IMR-90 (cell line): ENCODE results near the gene DAB2.

Experiments used
- BHLHE40 ChIP-seq: fragments of 150-350 bp; IDR thresholded peaks from 2 replicates; pipeline ENCODE4 v1.6.1; 2016; ENCODE audit warnings: mild to moderate bottlenecking, low read depth, low read length
- CEBPB ChIP-seq: IDR thresholded peaks from 2 replicates; pipeline ENCODE4 v1.6.1; 2012; ENCODE audit warnings: low read depth, low read length, improper control_type of control experiment
- CHD1 ChIP-seq: IDR thresholded peaks from 2 replicates; pipeline ENCODE4 v1.6.1; 2012; ENCODE audit warnings: low read depth, low read length, improper control_type of control experiment
- CTCF ChIP-seq: conservative IDR thresholded peaks from 2 replicates; pipeline ENCODE4 v1.5.1; 2012; ENCODE audit warnings: mild to moderate bottlenecking, low read depth, low read length, improper control_type of control experiment
- ELK1 ChIP-seq: fragments of 150-350 bp; IDR thresholded peaks from 2 replicates; pipeline ENCODE4 v1.6.1; 2016; ENCODE audit warnings: low read depth, mild to moderate bottlenecking, low read length, moderate library complexity, borderline replicate concordance
- FOS ChIP-seq: fragments of 150-350 bp; IDR thresholded peaks from 2 replicates; pipeline ENCODE4 v1.6.1; 2016; ENCODE audit warnings: low read depth, low read length
- MAFK ChIP-seq: IDR thresholded peaks from 2 replicates; pipeline ENCODE4 v1.6.1; 2012; ENCODE audit warnings: low read depth, low read length, improper control_type of control experiment
- MAZ ChIP-seq: IDR thresholded peaks from 2 replicates; pipeline ENCODE4 v1.6.1; 2012; ENCODE audit warnings: low read depth, mild to moderate bottlenecking, low read length, improper control_type of control experiment, moderate library complexity, borderline replicate concordance
- MXI1 ChIP-seq: IDR thresholded peaks from 2 replicates; pipeline ENCODE4 v1.6.1; 2012; ENCODE audit warnings: low read depth, mild to moderate bottlenecking, low read length, moderate library complexity, borderline replicate concordance
- POLR2A ChIP-seq: IDR thresholded peaks from 2 replicates; pipeline ENCODE4 v1.6.1; 2012; ENCODE audit warnings: mild to moderate bottlenecking, low read depth, low read length
- RCOR1 ChIP-seq: IDR thresholded peaks from 2 replicates; pipeline ENCODE4 v1.6.1; 2012; ENCODE audit warnings: mild to moderate bottlenecking, low read length, improper control_type of control experiment; ENCODE audit not compliant: insufficient replicate concordance
- RFX5 ChIP-seq: IDR thresholded peaks from 2 replicates; pipeline ENCODE4 v1.8.0; 2012; ENCODE audit warnings: low read depth, mild to moderate bottlenecking, low read length, moderate library complexity
- SMC3 ChIP-seq: fragments of 150-350 bp; IDR thresholded peaks from 2 replicates; pipeline ENCODE4 v1.6.1; 2016; ENCODE audit warnings: low read depth, mild to moderate bottlenecking, antibody characterized with exemption, low read length, moderate library complexity
- USF2 ChIP-seq: fragments of 150-350 bp; IDR thresholded peaks from 2 replicates; pipeline ENCODE4 v1.6.1; 2017; ENCODE audit warnings: mild to moderate bottlenecking, antibody characterized with exemption, low read length, low read depth

GRCh38 chr5:39424736-39425637 lies at the start of gene DAB2:
- TF ChIP-seq CTCF (peak; percentile 78), POLR2A (peak; percentile 98), USF2 (0 out of 2 replicates have a peak, but pooled peaks have one; percentile 4), ELK1 (no peak), BHLHE40 (peak; percentile 6; the same call in 1 of the 2 replicates), RFX5 (no peak), CEBPB (no peak), CHD1 (no peak; the same call in 1 of the 2 replicates), MAFK (peak; percentile 11; the same call in 1 of the 2 replicates), SMC3 (peak; percentile 61), MAZ (peak; percentile 91), MXI1 (0 out of 2 replicates have a peak, but pooled peaks have one; percentile 71), FOS (no peak), RCOR1 (no peak)
